GM19035 (cell line): ENCODE results near the gene UBE2K.
A peak's percentile ranks its signal among the peaks of the same experiment; 100 is the strongest.
"Not testable (repeated sequence)": the region's sequence is repeated elsewhere in the genome, so short reads cannot be mapped to it uniquely, and the experiment has no call there.

Experiments used
- ATAC-seq: cut with Tn5 transposase; IDR thresholded peaks from one replicate; pipeline ENCODE4 v1.9.1; 2021; ENCODE audit not compliant: unreplicated experiment

The UBE2K gene

GRCh38 chr4:39687014-39687413 is 10.9 kb upstream of the UBE2K start:
- ATAC-seq: no peak

DNA sequence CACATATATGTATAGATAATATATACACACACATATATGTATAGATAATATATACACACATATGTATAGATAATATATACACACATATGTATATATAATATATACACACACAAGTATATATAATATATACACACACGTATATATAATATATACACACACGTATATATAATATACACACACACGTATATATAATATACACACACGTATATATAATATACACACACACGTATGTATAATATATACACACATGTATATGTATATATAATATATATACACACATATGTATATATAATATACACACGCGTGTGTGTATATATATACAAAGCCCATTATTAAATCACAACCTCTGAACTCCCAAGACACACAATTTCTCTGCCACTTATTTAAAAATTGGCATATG is 8.0 kb upstream of the UBE2K start:
- ATAC-seq: no peak

GRCh38 chr4:39698424-39699009 is 581 bp downstream of the UBE2K start:
- ATAC-seq: peak; percentile 14

GRCh38 chr4:39699687-39700409 is 1.9 kb downstream of the UBE2K start:
- ATAC-seq: no peak

DNA sequence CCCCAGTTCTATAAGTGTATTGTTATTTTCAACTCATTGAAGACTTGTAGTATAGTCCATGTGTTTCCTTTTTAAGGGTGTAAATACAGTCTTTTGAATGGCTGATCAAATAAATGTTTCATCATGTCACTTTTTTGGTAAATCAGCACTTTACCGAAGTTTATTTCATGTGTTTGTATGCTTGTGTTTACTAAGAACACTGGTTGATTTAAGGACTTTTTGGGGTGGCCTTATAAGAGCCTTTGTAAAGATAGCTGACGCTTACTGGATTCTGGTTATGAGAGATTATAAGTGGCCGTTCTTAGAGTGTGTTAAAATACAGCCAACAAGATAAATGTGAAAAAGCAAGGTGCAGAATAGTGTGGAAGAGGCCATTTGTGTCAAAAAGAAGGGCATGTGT is 2.6 kb downstream of the UBE2K start:
- no peak for ATAC-seq

GRCh38 chr4:39702716-39703115 is 4.8 kb downstream of the UBE2K start:
- ATAC-seq: no peak

DNA sequence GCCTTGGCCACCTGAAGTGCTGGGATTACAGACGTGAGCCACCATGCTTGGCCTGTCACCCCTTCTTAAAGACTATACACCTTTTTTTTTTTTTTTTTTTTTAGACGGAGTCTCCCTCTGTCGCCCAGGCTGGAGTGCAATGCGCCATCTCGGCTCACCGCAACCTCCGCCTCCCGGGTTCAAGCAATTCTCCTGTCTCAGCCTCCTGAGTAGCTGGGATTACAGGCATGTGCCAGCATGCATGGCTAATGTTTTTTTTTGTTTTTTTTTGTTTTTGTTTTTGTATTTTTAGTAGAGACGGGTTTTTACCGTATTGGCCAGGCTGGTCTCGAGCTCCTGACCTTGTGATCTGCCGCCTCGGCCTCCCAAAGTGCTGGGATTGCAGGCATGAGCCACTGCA is 6.9 kb downstream of the UBE2K start:
- not testable (repeated sequence) for ATAC-seq

- no peak for ATAC-seq
Measured at GRCh38 chr4:39706334-39706733, 8.4 kb downstream of the UBE2K start.

DNA sequence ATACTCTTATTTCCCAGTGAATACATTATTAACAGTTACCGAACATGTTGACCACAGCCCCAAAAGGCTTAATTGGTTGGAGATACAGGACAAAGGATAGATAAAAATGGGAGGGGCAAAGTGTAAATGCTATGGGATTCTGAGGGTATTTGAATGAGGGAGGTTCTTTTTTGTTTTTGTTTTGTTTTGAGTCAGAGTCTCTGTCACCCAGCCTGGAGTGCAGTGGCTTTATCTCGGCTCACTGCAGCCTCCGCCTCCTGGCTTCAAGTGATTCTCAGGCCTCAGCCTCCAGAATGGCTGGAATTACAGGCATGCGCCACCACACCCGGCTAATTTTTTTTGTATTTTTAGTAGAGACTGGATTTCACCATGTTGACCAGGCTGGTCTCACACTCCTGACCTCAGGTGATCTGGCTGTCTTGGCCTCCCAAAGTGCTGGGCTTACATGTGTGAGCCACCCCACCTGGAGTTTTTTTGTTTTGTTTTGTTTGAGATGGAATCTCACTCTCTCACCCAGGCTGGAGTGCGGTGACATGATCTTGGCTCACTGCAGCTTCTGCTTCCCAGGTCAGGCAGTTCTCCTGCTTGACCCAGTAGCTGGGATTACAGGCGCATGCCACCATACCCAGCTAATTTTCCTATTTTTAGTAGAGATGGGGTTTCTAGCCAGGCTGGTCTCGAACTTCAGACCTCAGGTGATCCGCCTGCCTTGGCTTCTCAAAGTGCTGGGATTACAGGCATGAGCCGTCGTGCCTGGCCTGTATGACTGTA is 9.0 kb downstream of the UBE2K start:
- peak; percentile 47 for ATAC-seq

DNA sequence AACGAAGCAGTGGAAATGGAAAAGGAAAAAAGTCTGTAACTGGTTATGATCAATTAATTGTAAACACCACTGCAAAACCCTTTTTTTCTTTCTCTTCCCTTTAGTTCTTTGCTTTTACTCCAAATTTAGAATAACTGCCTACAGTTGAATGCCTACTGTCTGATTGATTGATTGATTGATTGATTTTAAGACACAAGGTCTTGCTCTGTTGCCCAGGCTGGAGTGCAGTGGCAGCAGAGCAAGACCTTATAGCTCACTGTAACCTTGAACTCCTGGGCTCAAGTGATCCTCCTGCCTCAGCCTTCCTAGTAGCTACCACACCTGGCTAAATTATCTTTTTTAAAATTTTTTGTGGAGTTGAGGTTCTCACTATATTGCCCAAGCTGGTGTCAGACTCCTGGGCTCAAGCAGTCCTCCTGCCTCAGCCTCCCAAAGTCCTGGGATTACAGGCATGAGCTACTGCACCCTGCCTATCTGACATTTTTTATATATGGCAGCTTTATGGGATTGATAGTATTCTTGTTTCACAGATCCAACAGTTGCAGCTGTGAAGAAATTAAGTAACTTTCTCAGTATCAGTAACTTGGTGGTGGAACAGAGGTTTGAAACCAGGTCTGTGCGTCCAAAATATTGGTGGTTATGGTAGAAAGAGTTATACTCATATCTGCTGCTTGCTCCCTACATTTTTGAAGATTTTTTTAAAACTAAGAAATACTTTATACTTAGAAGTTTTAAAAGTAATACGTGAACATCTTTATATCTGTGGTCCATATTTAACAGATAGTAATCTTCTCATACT is 12.4 kb downstream of the UBE2K start:
- ATAC-seq: no peak

DNA sequence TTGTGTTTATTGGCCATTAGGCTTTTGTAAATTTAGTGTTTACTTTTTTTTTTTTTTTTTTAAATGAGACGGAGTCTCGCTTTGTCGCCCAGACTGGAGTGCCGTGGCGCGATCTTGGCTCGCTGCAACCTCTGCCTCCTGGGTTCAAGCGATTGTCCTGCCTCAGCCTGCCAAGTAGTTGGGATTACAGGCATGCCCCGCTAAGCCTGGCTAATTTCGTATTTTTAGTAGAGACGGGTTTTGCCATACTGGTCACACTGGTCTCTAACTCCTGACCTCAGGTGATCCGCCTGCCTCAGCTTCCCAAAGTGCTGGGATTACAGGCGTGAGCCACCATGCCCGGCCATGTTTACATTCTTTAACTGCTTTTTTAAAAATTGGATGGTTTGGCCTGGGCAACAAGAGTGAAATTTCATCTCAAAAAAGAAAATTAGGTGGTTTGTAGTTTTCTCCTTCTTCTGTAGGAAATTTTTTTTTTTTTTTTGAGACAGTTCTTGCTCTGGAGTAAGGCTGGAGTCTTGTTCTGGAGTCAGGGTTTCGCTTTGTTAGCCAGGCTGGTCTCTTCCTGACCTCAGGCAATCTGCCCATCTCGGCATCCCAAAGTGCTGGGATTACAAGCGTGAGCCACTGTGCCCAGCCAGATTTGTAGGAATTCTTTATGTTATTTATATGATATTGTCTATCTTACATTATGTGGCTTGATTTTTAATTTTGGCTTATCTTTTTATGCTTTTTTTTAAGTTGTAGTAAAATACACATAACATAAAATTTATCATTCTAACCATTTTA is 15.1 kb downstream of the UBE2K start:
- ATAC-seq: no peak

GRCh38 chr4:39713691-39714090 is 15.8 kb downstream of the UBE2K start:
- no peak for ATAC-seq

GRCh38 chr4:39714166-39714565 is 16.2 kb downstream of the UBE2K start:
- ATAC-seq: no peak

DNA sequence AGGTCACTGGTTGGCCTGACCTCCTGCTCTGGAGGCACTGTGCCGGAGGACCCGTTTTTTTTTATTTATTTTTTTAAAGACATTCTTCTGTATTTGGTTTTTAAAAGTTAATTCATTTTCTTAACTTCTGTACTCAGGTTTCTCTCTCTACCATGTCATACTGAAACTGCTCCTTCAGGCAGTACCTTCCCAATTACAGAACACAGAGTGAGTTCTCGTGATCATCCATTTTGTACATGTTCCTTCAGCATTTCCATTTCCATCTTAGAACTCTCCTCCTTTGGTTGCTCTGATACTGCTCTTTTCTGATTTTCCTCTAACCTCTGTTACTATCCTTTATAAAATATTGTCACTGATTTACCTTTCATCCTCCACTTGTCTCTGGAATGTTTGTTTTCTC is 17.9 kb downstream of the UBE2K start:
- no peak for ATAC-seq

DNA sequence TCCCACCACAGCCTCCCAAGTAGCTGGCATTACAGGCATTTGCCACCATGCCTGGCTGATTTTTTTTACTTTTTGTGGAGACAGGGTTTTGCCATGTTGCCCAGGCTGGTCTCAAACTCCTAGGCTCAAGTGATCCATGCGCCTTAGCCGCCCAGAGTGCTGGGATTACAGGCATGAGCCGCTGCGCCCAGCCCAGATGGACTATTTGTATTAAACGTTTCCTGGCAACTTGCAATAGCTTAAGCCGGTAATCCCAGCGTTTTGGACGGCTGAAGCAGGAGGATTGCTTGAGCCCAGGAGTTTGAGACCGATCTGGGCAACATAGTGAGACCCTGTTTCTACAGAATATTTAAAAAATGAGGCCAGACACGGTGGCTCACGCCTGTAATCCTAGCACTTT is 18.4 kb downstream of the UBE2K start:
- ATAC-seq: no peak

DNA sequence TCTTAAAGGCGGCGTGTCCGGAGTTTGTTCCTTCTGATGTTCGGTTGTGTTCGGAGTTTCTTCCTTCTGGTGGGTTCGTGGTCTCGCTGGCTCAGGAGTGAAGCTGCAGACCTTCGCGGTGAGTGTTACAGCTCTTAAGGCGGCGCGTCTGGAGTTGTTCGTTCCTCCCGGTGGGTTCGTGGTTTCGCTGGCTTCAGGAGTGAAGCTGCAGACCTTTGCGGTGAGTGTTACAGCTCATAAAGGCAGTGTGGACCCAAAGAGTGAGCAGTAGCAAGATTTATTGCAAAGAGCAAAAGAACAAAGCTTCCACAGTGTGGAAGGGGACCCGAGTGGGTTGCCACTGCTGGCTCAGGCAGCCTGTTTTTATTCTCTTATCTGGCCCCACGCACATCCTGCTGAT is 19.8 kb downstream of the UBE2K start:
- not testable (repeated sequence) for ATAC-seq

DNA sequence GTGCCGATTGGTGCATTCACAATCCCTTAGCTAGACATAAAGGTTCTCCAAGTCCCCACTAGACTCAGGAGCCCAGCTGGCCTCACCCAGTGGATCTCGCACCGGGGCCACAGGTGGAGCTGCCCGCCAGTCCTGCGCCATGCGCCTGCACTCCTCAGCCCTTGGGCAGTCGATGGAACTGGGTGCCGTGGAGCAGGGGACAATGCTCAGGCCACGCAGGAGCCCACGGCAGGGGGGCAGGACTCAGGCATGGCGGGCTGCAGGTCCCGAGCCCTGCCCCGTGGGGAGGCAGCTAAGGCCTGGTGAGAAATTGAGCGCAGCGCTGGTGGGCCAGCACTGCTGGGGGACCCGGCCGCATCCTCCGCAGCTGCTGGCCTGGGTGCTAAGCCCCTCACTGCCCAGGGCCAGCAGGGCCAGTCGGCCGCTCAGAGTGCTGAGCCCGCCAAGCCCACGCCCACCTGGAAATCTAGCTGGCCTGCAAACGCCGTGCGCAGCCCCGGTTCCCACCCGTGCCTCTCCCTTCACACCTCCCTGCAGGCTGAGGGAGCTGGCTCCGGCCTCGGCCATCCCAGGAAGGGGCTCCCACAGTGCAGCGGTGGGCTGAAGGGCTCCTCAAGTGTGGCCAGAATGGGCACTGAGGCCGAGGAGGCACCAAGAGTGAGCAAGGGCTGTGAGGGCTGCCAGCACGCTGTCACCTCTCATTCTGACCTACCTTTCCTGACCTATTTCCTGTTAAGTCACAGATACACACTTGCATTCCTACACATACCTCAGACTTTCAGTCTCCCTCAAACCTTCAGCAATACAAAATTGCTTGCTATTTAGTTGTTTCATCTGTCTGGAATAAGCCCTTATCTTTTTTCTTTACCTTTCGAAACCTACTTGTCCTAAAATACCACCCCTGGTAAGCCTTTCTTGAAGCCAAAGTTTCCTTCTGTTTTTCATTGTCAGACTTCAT is 20.7 kb downstream of the UBE2K start:
- ATAC-seq: no peak

DNA sequence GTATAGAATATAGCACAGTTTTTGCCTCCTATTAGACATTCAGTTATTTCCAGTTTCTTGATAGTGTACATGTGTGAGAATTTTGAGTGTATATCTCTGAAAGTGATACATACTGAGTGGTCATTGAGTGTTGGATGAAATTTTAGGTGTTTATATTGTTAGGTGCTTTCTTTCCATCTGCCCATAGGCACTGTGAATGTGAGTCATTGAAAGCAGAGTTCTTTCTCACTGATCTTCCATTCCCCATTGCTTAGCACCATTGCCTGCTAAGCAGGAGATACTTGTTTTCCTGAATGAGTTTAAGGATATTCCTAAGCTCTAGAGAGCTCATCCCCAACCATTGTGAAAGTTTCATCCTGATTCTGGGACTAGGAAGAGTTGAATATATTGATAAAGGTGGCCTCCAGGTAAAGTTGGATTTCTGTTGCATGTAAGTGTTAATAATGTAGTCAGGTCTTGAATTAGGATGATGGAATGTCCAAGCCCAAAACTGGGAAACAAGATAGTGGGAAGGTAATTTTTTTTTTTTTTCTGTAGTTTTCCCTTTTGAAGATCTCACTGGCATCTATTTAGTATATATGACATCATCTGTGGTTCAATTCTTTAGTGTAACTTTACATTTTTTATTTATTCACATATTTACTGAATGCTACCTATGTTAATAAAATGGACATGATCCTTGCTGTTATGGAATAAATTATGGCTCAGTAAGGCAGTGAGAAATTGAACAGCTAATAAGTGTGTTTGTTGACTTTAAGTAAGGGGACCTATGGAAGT is 22.1 kb downstream of the UBE2K start:
- ATAC-seq: no peak

- ATAC-seq: not testable (repeated sequence)
Measured at GRCh38 chr4:39721273-39721672, 23.3 kb downstream of the UBE2K start.
